Smooth muscle cell (in vitro differentiated cells): Measurements from ENCODE around the gene CASKIN1. TPM values are rescaled to one million over a fixed set of nuclear protein-coding genes. Genes with fewer than 3 reads are reported as not detected.

Source experiments
- DNase-seq: peaks from one replicate; lab custom pipeline; 2025; ENCODE audit not compliant: unreplicated experiment; lab: John Stamatoyannopoulos, UW
- H2AFZ ChIP-seq: fragments of 200-600 bp; sonication (generic); 2 replicates; pipeline ENCODE4 v1.6.0; 2016; ENCODE audit warnings: antibody characterized with exemption, low read depth, mild to moderate bottlenecking
- H3F3A ChIP-seq: fragments of 200-600 bp; sonication (generic); 2 replicates; pipeline ENCODE4 v1.6.0; 2017; ENCODE audit warnings: antibody characterized with exemption, low read depth
- H3K27ac ChIP-seq: fragments of 200-600 bp; sonication (generic); 2 replicates; pipeline ENCODE4 v1.5.1; 2016; ENCODE audit warnings: low read depth, mild to moderate bottlenecking
- H3K27me3 ChIP-seq: fragments of 200-600 bp; sonication (generic); 2 replicates; pipeline ENCODE4 v1.6.1; 2016; ENCODE audit warnings: low read depth, mild to moderate bottlenecking
- H3K36me3 ChIP-seq: fragments of 200-600 bp; sonication (generic); 2 replicates; pipeline ENCODE4 v1.5.1; 2016; ENCODE audit warnings: low read depth
- H3K4me1 ChIP-seq: fragments of 200-600 bp; sonication (generic); 2 replicates; pipeline ENCODE4 v1.5.1; 2016; ENCODE audit warnings: low read depth
- H3K4me2 ChIP-seq: fragments of 200-600 bp; sonication (generic); 2 replicates; pipeline ENCODE4 v1.6.0; 2016; ENCODE audit warnings: mild to moderate bottlenecking
- H3K4me3 ChIP-seq: fragments of 200-600 bp; sonication (generic); 2 replicates; pipeline ENCODE4 v1.5.1; 2016; ENCODE audit warnings: mild to moderate bottlenecking
- H3K79me2 ChIP-seq: fragments of 200-600 bp; sonication (generic); 2 replicates; pipeline ENCODE4 v1.6.0; 2016; ENCODE audit warnings: low read depth, mild to moderate bottlenecking
- H3K9ac ChIP-seq: fragments of 200-600 bp; sonication (generic); 2 replicates; pipeline ENCODE4 v1.6.0; 2016; ENCODE audit warnings: low read depth
- H3K9me3 ChIP-seq: fragments of 200-600 bp; sonication (generic); replicated peaks from 2 replicates; pipeline ENCODE4 v1.5.1; 2016; ENCODE audit warnings: low read depth
- H4K20me1 ChIP-seq: fragments of 200-600 bp; sonication (generic); 2 replicates; pipeline ENCODE4 v1.6.0; 2016; ENCODE audit warnings: low read depth
- CTCF ChIP-seq: fragments of 200-600 bp; sonication (generic); IDR thresholded peaks from 2 replicates; pipeline ENCODE4 v1.5.1; 2017; ENCODE audit warnings: borderline replicate concordance, mild to moderate bottlenecking, antibody characterized with exemption; ENCODE audit not compliant: insufficient read depth, poor library complexity, severe bottlenecking
- WGBS: methylation state at CpG from one replicate; pipeline ENCODE4 v1.1.7; 2016; ENCODE audit warnings: low lambda C conversion rate; 5-methylcytosine and 5-hydroxymethylcytosine counted together
- polyA plus RNA-seq: library from polyadenylated mRNA; unstranded; fragments of >200 nt; fragmentation: Nextera tagmentation; extraction: Ambion mirVana; gene quantifications from 2 replicates; pipeline ENCODE4 v1.2.1, GENCODE V29; 2016
- total RNA-seq: library from RNA; depleted of rRNA; stranded (reverse); fragments of >200 nt; gene quantifications from 2 replicates; pipeline ENCODE4 v1.2.3, GENCODE V29; 2014

Gene CASKIN1
- total and polyA plus RNA-seq, 2 experiments from 2014 or later, result 0.09 to 0.45 TPM

- DNase-seq, result no peak
- Histone ChIP-seq H3K9me3 (no peaks in the 10 kb centered on the region), H3K27me3 (no peaks in the 10 kb centered on the region), H4K20me1 (peaks cover 6% of the 10 kb centered on the region), H3F3A (no peaks in the 10 kb centered on the region), H2AFZ (no peak overlapping the region), H3K79me2 (no peaks in the 10 kb centered on the region), H3K4me3 (no peak overlapping the region), H3K4me1 (no peaks in the 10 kb centered on the region), H3K27ac (no peak overlapping the region), H3K4me2 (no peak overlapping the region), H3K9ac (no peak overlapping the region), H3K36me3 (no peaks in the 10 kb centered on the region)
- TF ChIP-seq CTCF, result no peak
- 96% methylated on average over 4 of the region's 4 CpGs for WGBS
Measured at GRCh38 chr16:2173916-2174315, 22.5 kb downstream of the CASKIN1 start.

- TF ChIP-seq CTCF, result no peak
- 98% methylated on average over 14 of the region's 14 CpGs for WGBS
- H3K9me3 ChIP-seq, result no peaks in the 10 kb centered on the region
Measured at GRCh38 chr16:2173366-2173765, 23.0 kb downstream of the CASKIN1 start.

GRCh38 chr16:2172688-2173335 is 23.6 kb downstream of the CASKIN1 start:
- 95% methylated on average over 21 of the region's 29 CpGs for WGBS
- no peaks in the 10 kb centered on the region for H3K4me1 ChIP-seq
- no peak for TF ChIP-seq CTCF

More at GRCh38 chr16:2173366-2173765, 23.0 kb downstream of the CASKIN1 start:
- no peak overlapping the region for H3K27ac ChIP-seq
- H4K20me1 ChIP-seq, result peaks cover 9% of the 10 kb centered on the region
- H3K4me1 ChIP-seq, result no peaks in the 10 kb centered on the region
- no peak overlapping the region for H3K4me2 ChIP-seq
- no peak overlapping the region for H3K9ac ChIP-seq
- H2AFZ ChIP-seq, result no peak overlapping the region
- H3K36me3 ChIP-seq, result no peaks in the 10 kb centered on the region
- no peak overlapping the region for H3K4me3 ChIP-seq
- no peaks in the 10 kb centered on the region for H3K79me2 ChIP-seq
- no peak for DNase-seq
- no peaks in the 10 kb centered on the region for H3F3A ChIP-seq
- H3K27me3 ChIP-seq, result no peaks in the 10 kb centered on the region

More at GRCh38 chr16:2172688-2173335, 23.6 kb downstream of the CASKIN1 start:
- no peak overlapping the region for H2AFZ ChIP-seq
- H3K27ac ChIP-seq, result no peak overlapping the region
- H3K9ac ChIP-seq, result no peak overlapping the region
- peaks cover 14% of the 10 kb centered on the region for H4K20me1 ChIP-seq
- H3K36me3 ChIP-seq, result no peaks in the 10 kb centered on the region
- no peaks in the 10 kb centered on the region for H3F3A ChIP-seq
- H3K79me2 ChIP-seq, result no peaks in the 10 kb centered on the region
- no peak overlapping the region for H3K4me2 ChIP-seq
- no peak overlapping the region for H3K4me3 ChIP-seq
- no peak for DNase-seq
- no peaks in the 10 kb centered on the region for H3K27me3 ChIP-seq
- H3K9me3 ChIP-seq, result no peaks in the 10 kb centered on the region
